A549 (cell line): ENCODE data around the gene DSCAM. TPM values are rescaled to one million over a fixed set of nuclear protein-coding genes. Genes with fewer than 3 reads are reported as not detected.

Source experiments
- ATAC-seq, 2 experiments: fragments of 200-7000 bp in 1 of 2; fragments of >200 bp in 1 of 2; cut with Nextera tagmentation in 1 of 2; cut with Tn5 transposase in 1 of 2; 3 replicates each; pipeline versions ENCODE4 v1.8.0 to v1.9.1; 2018 to 2020; ENCODE audit warnings: mild to moderate bottlenecking in 1 of 2, moderate library complexity in 1 of 2
- CTCF ChIA-PET: fragments of 300-600 bp; sonication (Branson Sonifier 250); formaldehyde crosslinking; extraction: SDS; loops from one replicate; lab custom pipeline; 2021; ENCODE audit warnings: antibody characterized with exemption, inconsistent platforms; lab: Yijun Ruan, JAX
- POLR2A ChIA-PET: fragments of 350-600 bp; formaldehyde crosslinking; extraction: SDS; loops from one replicate; lab custom pipeline; 2021; ENCODE audit warnings: antibody characterized with exemption, inconsistent platforms; lab: Yijun Ruan, JAX
- DNase-seq, 2 experiments: peaks; one replicate each; pipeline versions ENCODE4 v3.0.0 to v3.0.0-alpha.2; 2011 to 2016; ENCODE audit warnings: low read depth in 1 of 2, low spot score in 1 of 2
- FAIRE-seq: peaks from 2 replicates; lab custom pipeline; 2011; peaks lifted over from hg19 to GRCh38; lab: Jason Lieb, UNC
- H3K27ac ChIP-seq, 2 experiments: fragments of >200 bp; sonication (Bioruptor Twin); formaldehyde crosslinking; 3 replicates each; pipeline ENCODE4 v1.5.1; 2016 to 2017
- H3K4me1 ChIP-seq: fragments of >200 bp; sonication (Bioruptor Twin); formaldehyde crosslinking; 3 replicates; pipeline ENCODE4 v1.6.1; 2016
- H3K4me2 ChIP-seq: fragments of >200 bp; sonication (Bioruptor Twin); formaldehyde crosslinking; 3 replicates; pipeline ENCODE4 v1.6.1; 2016
- H3K4me3 ChIP-seq: fragments of >200 bp; sonication (Bioruptor Twin); formaldehyde crosslinking; 3 replicates; pipeline ENCODE4 v1.5.1; 2016
- H3K9me3 ChIP-seq: fragments of >200 bp; sonication (Bioruptor Twin); formaldehyde crosslinking; 3 replicates; pipeline ENCODE4 v1.6.1; 2016
- CBX2 ChIP-seq: fragments of 200-600 bp; sonication (generic); IDR thresholded peaks from 2 replicates; pipeline ENCODE4 v1.6.1; 2016; ENCODE audit warnings: low read depth, mild to moderate bottlenecking, borderline replicate concordance
- CEBPB ChIP-seq, 2 experiments: fragments of >200 bp in 1 of 2; sonication (Bioruptor Twin) in 1 of 2; formaldehyde crosslinking in 1 of 2; IDR thresholded peaks; 2 replicates each; pipeline ENCODE4 v1.6.1; 2012 to 2016
- CHD4 ChIP-seq: fragments of 200-600 bp; sonication (generic); IDR thresholded peaks from 2 replicates; pipeline ENCODE4 v1.6.1; 2016; ENCODE audit warnings: antibody characterized with exemption, mild to moderate bottlenecking, borderline replicate concordance
- E2F6 ChIP-seq: IDR thresholded peaks from 2 replicates; pipeline ENCODE4 v1.6.1; 2012; ENCODE audit warnings: low read depth, borderline replicate concordance
- FOSB ChIP-seq: fragments of 250-450 bp; sonication (Bioruptor Pico); IDR thresholded peaks from 2 replicates; pipeline ENCODE4 v1.5.0; 2020; ENCODE audit warnings: mild to moderate bottlenecking, moderate library complexity
- FOSL2 ChIP-seq, 2 experiments: fragments of 450-650 bp in 1 of 2; fragments of >200 bp in 1 of 2; sonication (Bioruptor Twin) in 1 of 2; formaldehyde crosslinking; IDR thresholded peaks; 2 replicates each; pipeline versions ENCODE4 v1.5.0 to v1.6.1; 2016 to 2020; ENCODE audit warnings: mild to moderate bottlenecking in 1 of 2, moderate library complexity in 1 of 2
- HDAC2 ChIP-seq: fragments of 200-600 bp; sonication (generic); IDR thresholded peaks from 2 replicates; pipeline ENCODE4 v1.6.1; 2016
- HMGXB4 ChIP-seq: fragments of 250-450 bp; sonication (Bioruptor Pico); IDR thresholded peaks from 2 replicates; pipeline ENCODE4 v1.5.0; 2021; ENCODE audit warnings: mild to moderate bottlenecking, moderate library complexity, borderline replicate concordance
- HOXB5 ChIP-seq: fragments of 250-450 bp; sonication (Bioruptor Pico); IDR thresholded peaks from 2 replicates; pipeline ENCODE4 v1.5.0; 2020; ENCODE audit warnings: mild to moderate bottlenecking, moderate library complexity
- KDM5A ChIP-seq: fragments of 200-600 bp; sonication (generic); IDR thresholded peaks from 2 replicates; pipeline ENCODE4 v1.6.1; 2016; ENCODE audit warnings: antibody characterized with exemption, mild to moderate bottlenecking
- MYC ChIP-seq: IDR thresholded peaks from 2 replicates; pipeline ENCODE4 v1.6.1; 2012; ENCODE audit warnings: mild to moderate bottlenecking, inconsistent platforms, low read length, improper control_type of control experiment, borderline replicate concordance
- NFE2L2 ChIP-seq: fragments of 150-350 bp; conservative IDR thresholded peaks from 2 replicates; pipeline ENCODE4 v1.6.1; 2014; ENCODE audit warnings: low read length
- NPAS2 ChIP-seq: fragments of 250-450 bp; sonication (Bioruptor Pico); IDR thresholded peaks from 2 replicates; pipeline ENCODE4 v1.8.0; 2022; ENCODE audit warnings: mild to moderate bottlenecking, moderate library complexity, borderline replicate concordance
- NR3C1 ChIP-seq: fragments of >200 bp; sonication (Bioruptor Twin); formaldehyde crosslinking; IDR thresholded peaks from 3 replicates; pipeline ENCODE4 v1.6.1; 2017
- RAD21 ChIP-seq, 2 experiments: fragments of >200 bp in 1 of 2; sonication (Bioruptor Twin) in 1 of 2; formaldehyde crosslinking in 1 of 2; IDR thresholded peaks in 1 of 2; conservative IDR thresholded peaks in 1 of 2; 2 replicates in 1 of 2; 3 replicates in 1 of 2; pipeline ENCODE4 v1.6.1; 2012 to 2018; ENCODE audit warnings: inconsistent platforms in 1 of 2
- RFX5 ChIP-seq: fragments of 450-650 bp; IDR thresholded peaks from 2 replicates; pipeline ENCODE4 v1.7.1; 2014; ENCODE audit warnings: antibody characterized with exemption, mild to moderate bottlenecking, moderate library complexity
- RNF2 ChIP-seq: fragments of 200-600 bp; sonication (generic); IDR thresholded peaks from 2 replicates; pipeline ENCODE4 v1.6.1; 2016; ENCODE audit warnings: low read depth, mild to moderate bottlenecking, antibody characterized with exemption, moderate library complexity, borderline replicate concordance
- SMC3 ChIP-seq: fragments of >200 bp; sonication (Bioruptor Twin); formaldehyde crosslinking; IDR thresholded peaks from 3 replicates; pipeline ENCODE4 v1.6.1; 2018; ENCODE audit warnings: inconsistent platforms
- SREBF2 ChIP-seq: fragments of 450-650 bp; IDR thresholded peaks from 2 replicates; pipeline ENCODE4 v1.6.1; 2014; ENCODE audit warnings: mild to moderate bottlenecking, moderate library complexity
- ZC3H11A ChIP-seq: fragments of 450-650 bp; IDR thresholded peaks from 2 replicates; pipeline ENCODE4 v1.6.1; 2014; ENCODE audit warnings: antibody characterized with exemption, mild to moderate bottlenecking
- ZNF302 ChIP-seq: fragments of 250-450 bp; sonication (Bioruptor Pico); IDR thresholded peaks from 2 replicates; pipeline ENCODE4 v1.9.0; 2021; ENCODE audit warnings: inconsistent platforms, mild to moderate bottlenecking, moderate library complexity
- WGBS: methylation state at CpG from one replicate; pipeline ENCODE4 v1.1.6; 2017; ENCODE audit errors: missing lambda C conversion rate; 5-methylcytosine and 5-hydroxymethylcytosine counted together
- polyA plus RNA-seq, 4 experiments: library from polyadenylated mRNA; depleted of rRNA in 3 of 4; stranded (reverse); fragments of >200 nt; fragmentation: RNase III in 1 of 4; extraction: RNeasy Plus Mini Kit Qiagen cat#74134 plus additional on column Dnase treatment in 1 of 4; gene quantifications; 2 replicates in 3 of 4; 3 replicates in 1 of 4; pipeline ENCODE4 v1.2.3, GENCODE V29; 2011 to 2017
- TF ChIP-seq, protein P1 (sequence below): fragments of 250-450 bp; sonication (Bioruptor Pico); IDR thresholded peaks from 2 replicates; pipeline ENCODE4 v1.5.0; 2020; ENCODE audit warnings: low read depth, mild to moderate bottlenecking, moderate library complexity
- TF ChIP-seq, protein P2 (sequence below): IDR thresholded peaks from 2 replicates; pipeline ENCODE4 v1.6.1; 2012
- TF ChIP-seq, protein P3 (sequence below): fragments of 450-650 bp; IDR thresholded peaks from 2 replicates; pipeline ENCODE4 v1.6.1; 2014; ENCODE audit warnings: antibody characterized with exemption

Gene DSCAM
- polyA plus RNA-seq, 2 of the 4 experiments (the other 2 are of a cell fraction) = not detected

GRCh38 chr21:40379881-40380810, 466.8 kb downstream of the DSCAM start:
- CTCF ChIA-PET = interaction anchor here (1.6 kb wide), 1 partner anchor 236 kb away, joined by 3 read pairs; no protein-coding TSS in a partner anchor
- 47% methylated on average over 11 of the region's 11 CpGs for WGBS
- TF ChIP-seq RNF2 = no peak
- TF ChIP-seq, protein P1, sequence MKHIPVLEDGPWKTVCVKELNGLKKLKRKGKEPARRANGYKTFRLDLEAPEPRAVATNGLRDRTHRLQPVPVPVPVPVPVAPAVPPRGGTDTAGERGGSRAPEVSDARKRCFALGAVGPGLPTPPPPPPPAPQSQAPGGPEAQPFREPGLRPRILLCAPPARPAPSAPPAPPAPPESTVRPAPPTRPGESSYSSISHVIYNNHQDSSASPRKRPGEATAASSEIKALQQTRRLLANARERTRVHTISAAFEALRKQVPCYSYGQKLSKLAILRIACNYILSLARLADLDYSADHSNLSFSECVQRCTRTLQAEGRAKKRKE (CRISPR knock-in tag) = no peak
- no peak for TF ChIP-seq CHD4
- no peak for TF ChIP-seq KDM5A
- no peak for TF ChIP-seq NPAS2
- no peak for TF ChIP-seq FOSL2 (IDR thresholded peaks at IDR 0.05)
- no peak for TF ChIP-seq FOSL2 (CRISPR knock-in tag; IDR thresholded peaks at IDR 0.05)
- TF ChIP-seq MYC = no peak
- TF ChIP-seq NR3C1 = no peak
- TF ChIP-seq ZNF302 (CRISPR knock-in tag) = no peak
- TF ChIP-seq FOSB (CRISPR knock-in tag) = no peak
- TF ChIP-seq RFX5 = no peak
- no peak for TF ChIP-seq E2F6
- TF ChIP-seq SMC3 = no peak
- TF ChIP-seq, all 56 proteins: peak for 0
- Histone ChIP-seq H3K4me1 (no peaks in the 10 kb centered on the region), H3K4me2 (no peak overlapping the region), H3K27ac (no peak overlapping the region), H3K4me3 (no peak overlapping the region), H3K9me3 (no peaks in the 10 kb centered on the region)
- POLR2A ChIA-PET = no interaction called here
- ATAC-seq = no peak
- DNase-seq = no peak
- no peak for FAIRE-seq

DNA sequence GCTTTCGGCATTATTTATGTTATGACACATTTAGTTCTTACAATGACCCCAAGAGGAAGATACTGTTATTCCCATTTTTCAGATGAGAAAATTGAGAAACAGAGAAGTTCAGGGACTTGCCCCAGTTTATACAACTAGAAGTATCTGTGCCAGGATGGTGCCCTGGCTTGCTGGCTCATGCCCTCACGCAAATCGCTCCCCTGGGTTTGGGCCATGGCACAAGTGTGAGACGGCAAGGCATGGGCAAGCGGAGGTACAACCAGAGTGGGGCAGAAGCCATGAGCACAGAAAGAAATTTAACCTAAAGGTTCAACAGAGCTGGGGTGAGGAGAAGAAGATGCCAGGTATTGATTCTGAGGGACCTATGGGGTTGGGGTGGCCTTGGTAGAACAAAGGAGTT, 469.8 kb downstream of the DSCAM start:
- DNase-seq (no peak), FAIRE-seq (no peak), ATAC-seq (no peak)
- ChIA-PET CTCF (interaction anchor here (1.5 kb wide), 1 partner anchor 9 kb away, joined by 4 read pairs; no protein-coding TSS in a partner anchor), POLR2A (no interaction called here)
- TF ChIP-seq SREBF2 (no peak), NPAS2 (no peak), CBX2 (no peak), SMC3 (no peak), CEBPB (IDR thresholded peaks at IDR 0.05) (no peak), FOSL2 (IDR thresholded peaks at IDR 0.05) (no peak), FOSL2 (CRISPR knock-in tag; IDR thresholded peaks at IDR 0.05) (no peak), NFE2L2 (no peak), ZC3H11A (no peak), HOXB5 (no peak), NR3C1 (no peak), RAD21 (conservative IDR thresholded peaks at IDR 0.05 in 1 of 2, IDR thresholded peaks at IDR 0.05 in 1 of 2) (no peak), HMGXB4 (CRISPR knock-in tag) (no peak), HDAC2 (no peak), CHD4 (no peak), E2F6 (no peak)
- TF ChIP-seq, protein P2, sequence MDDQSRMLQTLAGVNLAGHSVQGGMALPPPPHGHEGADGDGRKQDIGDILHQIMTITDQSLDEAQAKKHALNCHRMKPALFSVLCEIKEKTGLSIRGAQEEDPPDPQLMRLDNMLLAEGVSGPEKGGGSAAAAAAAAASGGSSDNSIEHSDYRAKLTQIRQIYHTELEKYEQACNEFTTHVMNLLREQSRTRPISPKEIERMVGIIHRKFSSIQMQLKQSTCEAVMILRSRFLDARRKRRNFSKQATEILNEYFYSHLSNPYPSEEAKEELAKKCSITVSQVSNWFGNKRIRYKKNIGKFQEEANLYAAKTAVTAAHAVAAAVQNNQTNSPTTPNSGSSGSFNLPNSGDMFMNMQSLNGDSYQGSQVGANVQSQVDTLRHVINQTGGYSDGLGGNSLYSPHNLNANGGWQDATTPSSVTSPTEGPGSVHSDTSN = no peak
- TF ChIP-seq, protein P3, sequence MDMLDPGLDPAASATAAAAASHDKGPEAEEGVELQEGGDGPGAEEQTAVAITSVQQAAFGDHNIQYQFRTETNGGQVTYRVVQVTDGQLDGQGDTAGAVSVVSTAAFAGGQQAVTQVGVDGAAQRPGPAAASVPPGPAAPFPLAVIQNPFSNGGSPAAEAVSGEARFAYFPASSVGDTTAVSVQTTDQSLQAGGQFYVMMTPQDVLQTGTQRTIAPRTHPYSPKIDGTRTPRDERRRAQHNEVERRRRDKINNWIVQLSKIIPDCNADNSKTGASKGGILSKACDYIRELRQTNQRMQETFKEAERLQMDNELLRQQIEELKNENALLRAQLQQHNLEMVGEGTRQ = no peak
- Histone ChIP-seq H3K9me3 (no peaks in the 10 kb centered on the region), H3K4me2 (no peak overlapping the region), H3K4me3 (no peak overlapping the region), H3K4me1 (no peaks in the 10 kb centered on the region), H3K27ac (no peak overlapping the region)
- WGBS = 43% methylated on average over 5 of the region's 5 CpGs
